ENCODE data around the gene EIF3L. TPM values are rescaled to one million over a fixed set of nuclear protein-coding genes. Genes with fewer than 3 reads are reported as not detected.

The EIF3L gene
- total and polyA plus RNA-seq, 7 experiments from 2014 or later: 338 to 586 (median 496) TPM

DNA sequence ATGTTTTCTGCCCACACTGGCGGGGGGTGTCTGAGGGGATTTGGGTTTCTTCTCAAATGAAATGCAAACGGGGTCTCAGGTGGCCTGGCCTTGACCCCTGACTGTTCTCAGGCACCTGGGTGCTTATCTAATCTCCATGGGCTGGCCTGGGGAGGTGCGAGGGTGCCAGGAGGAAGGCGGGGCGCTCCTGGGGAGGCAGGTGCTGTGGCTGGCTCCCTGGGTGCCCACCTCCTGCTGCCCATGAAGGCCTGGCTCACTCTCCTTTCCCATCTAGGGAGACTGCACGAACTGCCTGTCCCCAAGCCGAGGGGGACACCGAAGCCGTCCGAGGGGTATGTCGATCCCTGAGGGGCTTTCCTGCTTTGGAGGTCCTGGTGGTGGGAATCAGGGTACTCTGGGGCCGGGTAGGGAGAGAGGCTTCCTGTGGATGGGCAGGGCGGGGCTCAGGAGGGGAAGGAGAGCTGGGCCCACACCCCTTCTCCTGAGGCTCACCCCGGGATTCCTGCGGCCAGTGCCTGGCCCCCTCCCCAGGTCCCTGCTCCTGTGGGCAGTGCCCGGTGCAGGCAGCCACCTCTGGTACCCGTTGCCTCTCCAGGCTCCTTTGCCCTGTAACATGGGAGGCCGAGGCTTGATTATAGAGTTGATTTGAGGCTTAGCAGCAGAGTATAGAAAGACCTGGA, 75.3 kb downstream of the EIF3L start:
- H3K36me3 ChIP-seq (ENCODE audit: control insufficient read depth in 2 of 3, insufficient read depth in 3 of 3, low read length in 3 of 3): peaks cover 0 to 64% (median 0%) of the 10 kb centered on the region in 3 experiments
- DNase-seq (no peak), ATAC-seq (no peak)
- ChIA-PET CTCF (interaction anchor here (0.9 kb wide), 1 partner anchor 28 kb away, joined by 3 read pairs; no protein-coding TSS in a partner anchor), POLR2A (no interaction called here)
- Mint-ChIP-seq H3K36me3 (peaks cover 0 to 11% (median 9%) of the 10 kb centered on the region in 5 donors), H3K27me3 (no peaks in the 10 kb centered on the region), H3K4me3 (no peak overlapping the region), H3K4me1 (peaks cover 2 to 7% (median 6%) of the 10 kb centered on the region in 7 donors), H3K9me3 (no peaks in the 10 kb centered on the region), H3K27ac (no peak overlapping the region)
- H3K4me3 ChIP-seq (ENCODE audit: low read length): no peak overlapping the region
- intact Hi-C loops (cut with micrococcal nuclease): no loop called here
- H3K4me1 ChIP-seq (ENCODE audit: control insufficient read depth in 2 of 2, insufficient read depth in 2 of 2, low read length in 2 of 2): no peaks in the 10 kb centered on the region
- no peaks in the 10 kb centered on the region for H3K9me3 ChIP-seq (ENCODE audit: control insufficient read depth in 2 of 3, low read length in 3 of 3)
- H3K27ac ChIP-seq (ENCODE audit: low read depth, low read length): no peak overlapping the region
- H3K27me3 ChIP-seq (ENCODE audit: control insufficient read depth in 2 of 2, insufficient read depth in 2 of 2, low read length in 2 of 2): no peaks in the 10 kb centered on the region

DNA sequence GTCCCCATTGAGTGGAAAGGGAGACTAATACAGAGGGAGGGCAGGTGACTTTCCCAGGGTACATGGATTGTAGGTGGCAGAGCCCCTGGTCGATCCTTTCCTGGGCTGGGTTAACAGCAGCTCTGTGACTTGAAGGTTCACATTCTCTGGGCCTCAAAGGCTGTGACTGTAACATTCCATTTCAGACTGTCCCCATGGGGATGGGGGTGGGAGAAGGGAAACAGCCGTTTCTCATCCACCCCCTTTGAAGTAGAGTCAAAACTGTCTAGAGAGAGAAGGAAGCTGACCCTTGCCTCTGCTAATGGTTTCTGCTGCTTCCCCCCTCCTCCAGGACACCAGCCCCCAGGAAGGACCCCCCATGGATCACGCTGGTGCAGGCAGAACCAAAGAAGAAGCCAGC, 76.1 kb downstream of the EIF3L start:
- ChIA-PET CTCF (interaction anchor here (0.9 kb wide), 1 partner anchor 29 kb away, joined by 3 read pairs; no protein-coding TSS in a partner anchor), POLR2A (no interaction called here)
- H3K27ac Mint-ChIP-seq: peak overlapping the region in 1 of 9 donors; percentile 20
- no peak for DNase-seq
- Histone ChIP-seq H3K36me3 (ENCODE audit: control insufficient read depth in 2 of 3, insufficient read depth in 3 of 3, low read length in 3 of 3) (peaks cover 0 to 65% (median 0%) of the 10 kb centered on the region in 3 experiments), H3K9me3 (ENCODE audit: control insufficient read depth in 2 of 3, low read length in 3 of 3) (no peaks in the 10 kb centered on the region), H3K4me1 (ENCODE audit: control insufficient read depth in 2 of 2, insufficient read depth in 2 of 2, low read length in 2 of 2) (no peaks in the 10 kb centered on the region), H3K27ac (ENCODE audit: low read depth, low read length) (no peak overlapping the region), H3K27me3 (ENCODE audit: control insufficient read depth in 2 of 2, insufficient read depth in 2 of 2, low read length in 2 of 2) (no peaks in the 10 kb centered on the region), H3K4me3 (ENCODE audit: low read length) (no peak overlapping the region)
- no peaks in the 10 kb centered on the region for H3K27me3 Mint-ChIP-seq
- H3K4me3 Mint-ChIP-seq: no peak overlapping the region
- no peaks in the 10 kb centered on the region for H3K9me3 Mint-ChIP-seq
- peaks cover 0 to 2% (median under 1%) of the 10 kb centered on the region in 7 donors for H3K4me1 Mint-ChIP-seq
- intact Hi-C loops (cut with micrococcal nuclease): no loop called here
- ATAC-seq: no peak
- H3K36me3 Mint-ChIP-seq: peaks cover 0 to 9% (median 6%) of the 10 kb centered on the region in 5 donors

DNA sequence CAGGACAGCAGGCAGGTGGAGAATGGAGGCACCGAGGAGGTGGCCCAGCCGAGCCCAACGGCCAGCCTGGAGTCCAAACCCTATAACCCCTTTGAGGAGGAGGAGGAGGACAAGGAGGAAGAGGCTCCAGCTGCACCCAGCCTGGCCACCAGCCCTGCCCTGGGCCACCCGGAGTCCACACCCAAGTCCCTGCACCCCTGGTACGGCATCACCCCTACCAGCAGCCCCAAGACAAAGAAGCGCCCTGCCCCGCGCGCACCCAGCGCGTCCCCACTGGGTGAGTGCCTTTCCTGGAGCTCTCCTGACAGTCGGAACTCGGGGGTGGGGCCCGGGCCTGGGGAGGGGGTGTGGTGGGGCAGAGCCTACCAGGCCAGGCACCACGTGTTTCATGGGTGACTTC, 76.5 kb downstream of the EIF3L start:
- no peaks in the 10 kb centered on the region for H3K4me1 ChIP-seq (ENCODE audit: control insufficient read depth in 2 of 2, insufficient read depth in 2 of 2, low read length in 2 of 2)
- H3K36me3 ChIP-seq (ENCODE audit: control insufficient read depth in 2 of 3, insufficient read depth in 3 of 3, low read length in 3 of 3): peaks cover 0 to 65% (median 0%) of the 10 kb centered on the region in 3 experiments
- no peak overlapping the region for H3K4me3 ChIP-seq (ENCODE audit: low read length)
- CTCF ChIA-PET: no interaction called here
- intact Hi-C loops (cut with micrococcal nuclease): no loop called here
- Mint-ChIP-seq H3K27ac (no peak overlapping the region), H3K4me3 (no peak overlapping the region), H3K27me3 (no peaks in the 10 kb centered on the region), H3K4me1 (peaks cover 0 to 2% (median 0%) of the 10 kb centered on the region in 7 donors), H3K36me3 (peaks cover 0 to 9% (median 6%) of the 10 kb centered on the region in 5 donors), H3K9me3 (no peaks in the 10 kb centered on the region)
- no peaks in the 10 kb centered on the region for H3K9me3 ChIP-seq (ENCODE audit: control insufficient read depth in 2 of 3, low read length in 3 of 3)
- POLR2A ChIA-PET: no interaction called here
- H3K27me3 ChIP-seq (ENCODE audit: control insufficient read depth in 2 of 2, insufficient read depth in 2 of 2, low read length in 2 of 2): no peaks in the 10 kb centered on the region
- DNase-seq: no peak
- no peak for ATAC-seq
- H3K27ac ChIP-seq (ENCODE audit: low read depth, low read length): no peak overlapping the region

DNA sequence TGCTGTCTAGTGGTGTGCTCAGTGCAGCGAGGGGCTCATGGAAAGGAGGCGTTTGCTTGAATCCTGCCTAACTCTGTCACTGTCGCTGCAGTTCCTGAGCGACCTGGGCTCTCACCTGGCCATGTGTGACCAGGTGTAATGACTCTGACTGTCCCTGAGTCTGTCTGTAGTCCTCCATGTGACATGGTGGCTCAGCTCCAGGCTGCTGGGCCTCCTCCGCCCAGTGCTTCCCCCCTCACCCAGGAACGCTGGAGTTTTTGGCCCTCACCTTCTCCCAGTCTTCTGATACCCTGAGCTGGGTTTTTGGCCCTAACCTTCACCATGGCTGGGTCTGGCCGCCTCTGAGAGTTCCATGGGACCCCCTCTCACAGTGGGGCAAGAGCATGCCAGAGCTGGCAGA, 77.1 kb downstream of the EIF3L start:
- intact Hi-C loops (cut with micrococcal nuclease): no loop called here
- no peaks in the 10 kb centered on the region for H3K4me1 ChIP-seq (ENCODE audit: control insufficient read depth in 2 of 2, insufficient read depth in 2 of 2, low read length in 2 of 2)
- peaks cover 0 to 65% (median 0%) of the 10 kb centered on the region in 3 experiments for H3K36me3 ChIP-seq (ENCODE audit: control insufficient read depth in 2 of 3, insufficient read depth in 3 of 3, low read length in 3 of 3)
- ChIA-PET POLR2A (no interaction called here), CTCF (no interaction called here)
- H3K4me3 ChIP-seq (ENCODE audit: low read length): no peak overlapping the region
- H3K9me3 Mint-ChIP-seq: no peaks in the 10 kb centered on the region
- H3K27me3 Mint-ChIP-seq: no peaks in the 10 kb centered on the region
- ATAC-seq (no peak), DNase-seq (no peak)
- peaks cover 0 to 2% (median 0%) of the 10 kb centered on the region in 7 donors for H3K4me1 Mint-ChIP-seq
- H3K27ac ChIP-seq (ENCODE audit: low read depth, low read length): no peak overlapping the region
- no peak overlapping the region for H3K27ac Mint-ChIP-seq
- no peaks in the 10 kb centered on the region for H3K27me3 ChIP-seq (ENCODE audit: control insufficient read depth in 2 of 2, insufficient read depth in 2 of 2, low read length in 2 of 2)
- peaks cover 0 to 9% (median 6%) of the 10 kb centered on the region in 5 donors for H3K36me3 Mint-ChIP-seq
- H3K9me3 ChIP-seq (ENCODE audit: control insufficient read depth in 2 of 3, low read length in 3 of 3): no peaks in the 10 kb centered on the region
- H3K4me3 Mint-ChIP-seq: no peak overlapping the region

DNA sequence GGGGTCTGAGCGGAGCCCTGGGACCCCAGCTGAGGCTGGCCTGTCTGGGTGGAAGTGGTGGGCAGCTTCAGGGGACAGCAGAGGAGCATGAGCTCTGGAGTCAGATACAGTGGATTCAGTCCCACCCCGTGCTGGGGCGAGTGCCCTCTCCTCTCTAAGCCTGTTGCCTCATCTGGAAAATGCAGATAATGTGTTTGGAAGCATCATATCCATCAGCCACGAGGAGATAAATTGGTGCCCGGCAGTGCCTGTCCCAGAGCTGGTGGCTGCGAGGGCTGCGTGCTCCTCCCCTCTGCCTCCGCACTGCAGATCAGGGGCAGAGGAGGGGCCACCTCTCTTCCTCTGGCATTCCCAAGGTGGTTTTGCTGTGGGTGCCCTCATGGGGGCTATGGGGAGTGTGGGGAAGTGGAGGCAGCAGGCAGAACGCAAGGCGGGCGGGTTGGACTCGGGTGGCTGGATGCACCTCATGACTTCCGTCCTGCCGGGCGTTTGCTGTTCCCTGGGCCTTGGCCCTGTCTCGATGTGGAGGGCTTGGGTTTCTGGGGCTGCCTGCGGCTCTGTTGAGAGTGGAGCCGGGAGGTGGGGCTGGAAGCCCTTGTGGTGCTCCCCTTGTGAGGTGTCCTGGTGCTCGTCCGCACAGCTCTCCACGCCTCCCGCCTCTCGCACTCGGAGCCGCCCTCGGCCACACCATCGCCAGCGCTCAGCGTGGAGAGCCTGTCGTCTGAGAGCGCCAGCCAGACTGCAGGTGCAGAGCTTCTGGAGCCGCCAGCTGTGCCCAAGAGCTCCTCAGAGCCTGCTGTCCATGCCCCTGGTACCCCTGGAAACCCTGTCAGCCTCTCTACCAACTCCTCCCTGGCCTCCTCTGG, 77.8 kb downstream of the EIF3L start:
- Mint-ChIP-seq H3K36me3 (peaks cover 0 to 9% (median 5%) of the 10 kb centered on the region in 5 donors), H3K9me3 (no peaks in the 10 kb centered on the region), H3K4me3 (no peak overlapping the region), H3K27ac (no peak overlapping the region), H3K4me1 (peaks cover 0 to 2% (median 0%) of the 10 kb centered on the region in 7 donors), H3K27me3 (no peaks in the 10 kb centered on the region)
- no peak overlapping the region for H3K4me3 ChIP-seq (ENCODE audit: low read length)
- DNase-seq (no peak), ATAC-seq (no peak)
- no peaks in the 10 kb centered on the region for H3K4me1 ChIP-seq (ENCODE audit: control insufficient read depth in 2 of 2, insufficient read depth in 2 of 2, low read length in 2 of 2)
- intact Hi-C loops (cut with micrococcal nuclease): no loop called here
- H3K9me3 ChIP-seq (ENCODE audit: control insufficient read depth in 2 of 3, low read length in 3 of 3): no peaks in the 10 kb centered on the region
- POLR2A ChIA-PET: no interaction called here
- H3K27ac ChIP-seq (ENCODE audit: low read depth, low read length): no peak overlapping the region
- no peaks in the 10 kb centered on the region for H3K27me3 ChIP-seq (ENCODE audit: control insufficient read depth in 2 of 2, insufficient read depth in 2 of 2, low read length in 2 of 2)
- peaks cover 0 to 66% (median 0%) of the 10 kb centered on the region in 3 experiments for H3K36me3 ChIP-seq (ENCODE audit: control insufficient read depth in 2 of 3, insufficient read depth in 3 of 3, low read length in 3 of 3)
- CTCF ChIA-PET: no interaction called here

DNA sequence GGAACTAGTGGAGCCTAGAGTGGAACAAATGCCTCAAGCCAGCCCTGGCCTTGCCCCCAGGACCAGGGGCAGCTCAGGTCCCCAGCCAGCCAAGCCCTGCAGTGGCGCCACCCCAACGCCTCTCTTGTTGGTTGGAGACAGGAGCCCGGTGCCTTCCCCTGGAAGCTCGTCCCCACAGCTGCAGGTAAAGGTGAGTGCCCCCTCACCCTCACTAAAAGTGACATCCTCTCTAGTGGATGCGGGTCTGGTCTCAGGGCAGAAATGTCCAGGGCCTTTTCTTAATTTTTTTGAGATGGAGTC, 78.4 kb downstream of the EIF3L start:
- Histone ChIP-seq H3K4me1 (ENCODE audit: control insufficient read depth in 2 of 2, insufficient read depth in 2 of 2, low read length in 2 of 2) (no peaks in the 10 kb centered on the region), H3K27me3 (ENCODE audit: control insufficient read depth in 2 of 2, insufficient read depth in 2 of 2, low read length in 2 of 2) (no peaks in the 10 kb centered on the region), H3K27ac (ENCODE audit: low read depth, low read length) (no peak overlapping the region), H3K4me3 (ENCODE audit: low read length) (no peak overlapping the region), H3K9me3 (ENCODE audit: control insufficient read depth in 2 of 3, low read length in 3 of 3) (no peaks in the 10 kb centered on the region), H3K36me3 (ENCODE audit: control insufficient read depth in 2 of 3, insufficient read depth in 3 of 3, low read length in 3 of 3) (peaks cover 0 to 70% (median 0%) of the 10 kb centered on the region in 3 experiments)
- ChIA-PET CTCF (interaction anchor here (0.6 kb wide), 1 partner anchor 65 kb away, joined by 3 read pairs; no protein-coding TSS in a partner anchor), POLR2A (no interaction called here)
- no peak overlapping the region for H3K27ac Mint-ChIP-seq
- intact Hi-C loops (cut with micrococcal nuclease): no loop called here
- no peaks in the 10 kb centered on the region for H3K27me3 Mint-ChIP-seq
- ATAC-seq (no peak), DNase-seq (no peak)
- no peak overlapping the region for H3K4me3 Mint-ChIP-seq
- H3K9me3 Mint-ChIP-seq: no peaks in the 10 kb centered on the region
- peaks cover 0 to 2% (median 0%) of the 10 kb centered on the region in 7 donors for H3K4me1 Mint-ChIP-seq
- H3K36me3 Mint-ChIP-seq: peaks cover 0 to 9% (median 5%) of the 10 kb centered on the region in 5 donors
